NCI-H774 (cell line): ENCODE measurements around the gene SGCA.

Experiments used
- DNase-seq: peaks from one replicate; lab custom pipeline; 2025; lab: John Stamatoyannopoulos, UW

The SGCA gene

DNA sequence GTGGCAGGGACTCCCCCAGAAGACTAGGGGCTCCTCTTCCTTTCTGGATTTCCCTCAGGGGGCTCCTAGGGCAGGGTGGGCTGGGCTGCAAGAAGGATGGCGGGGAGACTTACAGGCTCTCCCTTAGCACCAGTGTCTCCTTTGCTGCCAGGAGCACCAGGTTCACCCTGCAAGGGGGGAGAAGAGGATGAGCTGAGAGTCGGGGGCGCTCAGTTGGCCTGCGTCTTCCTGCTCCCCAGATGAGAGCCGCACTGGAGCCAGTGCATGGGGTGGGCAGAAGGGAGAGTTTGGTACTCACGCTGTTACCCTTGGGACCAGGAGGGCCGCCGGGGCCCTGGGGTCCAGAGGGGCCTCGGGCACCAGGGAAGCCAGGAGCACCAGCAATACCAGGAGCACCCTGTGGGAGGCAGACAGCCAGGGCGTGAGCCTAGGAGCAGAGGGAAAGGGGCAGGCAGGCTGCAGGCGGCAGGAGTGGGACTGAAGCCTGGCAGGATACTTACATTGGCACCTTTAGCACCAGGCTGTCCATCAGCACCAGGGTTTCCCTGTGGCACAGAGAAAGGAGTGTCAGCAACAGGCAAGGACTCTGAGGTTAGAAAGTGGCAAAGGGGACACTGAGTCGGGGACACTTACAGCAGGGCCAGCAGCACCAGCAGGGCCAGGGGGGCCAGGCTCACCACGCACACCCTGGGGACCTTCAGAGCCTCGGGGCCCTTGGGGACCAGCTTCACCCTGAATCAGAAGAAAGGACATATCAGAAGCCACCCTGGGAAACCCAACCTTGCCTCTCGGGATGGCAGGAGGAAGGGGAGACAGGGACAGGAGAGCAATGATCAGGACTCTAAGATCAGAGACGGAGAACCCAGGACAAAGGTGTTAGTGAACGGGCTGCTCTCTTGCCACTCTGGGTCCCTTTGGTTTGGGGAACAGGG is 29.4 kb downstream of the SGCA start:
- DNase-seq, result no peak

- DNase-seq, result no peak
Measured at GRCh38 chr17:50196036-50196435, 30.2 kb downstream of the SGCA start.

GRCh38 chr17:50196826-50197225 is 31.0 kb downstream of the SGCA start:
- no peak for DNase-seq

DNA sequence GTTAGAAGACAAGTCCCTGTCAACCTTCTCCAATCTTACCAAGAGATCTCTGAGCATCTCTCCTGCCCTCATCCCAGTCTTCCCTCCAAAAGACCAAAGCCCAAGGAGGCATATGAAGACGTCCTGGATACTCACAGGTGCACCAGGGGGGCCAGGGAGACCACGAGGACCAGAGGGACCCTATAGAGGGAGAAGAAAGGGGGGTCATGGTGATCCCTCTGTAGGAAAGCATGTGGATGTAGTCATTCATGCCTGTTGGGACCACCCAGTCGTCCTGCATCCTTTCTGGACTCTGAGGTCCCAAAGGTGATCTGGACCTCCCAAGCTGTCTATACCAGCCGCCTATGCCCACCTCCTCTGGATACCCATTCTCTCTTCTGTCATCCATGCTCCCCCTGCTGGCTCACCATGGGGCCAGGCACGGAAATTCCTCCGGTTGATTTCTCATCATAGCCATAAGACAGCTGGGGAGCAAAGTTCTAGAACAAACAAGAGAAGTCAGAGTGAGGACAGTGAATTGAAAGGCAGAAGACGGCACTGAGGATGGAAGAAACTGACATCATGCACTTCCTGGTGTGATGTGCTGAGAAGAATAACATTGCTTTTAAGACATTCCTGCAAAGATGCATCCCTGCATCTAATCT is 32.3 kb downstream of the SGCA start:
- DNase-seq, result no peak

DNA sequence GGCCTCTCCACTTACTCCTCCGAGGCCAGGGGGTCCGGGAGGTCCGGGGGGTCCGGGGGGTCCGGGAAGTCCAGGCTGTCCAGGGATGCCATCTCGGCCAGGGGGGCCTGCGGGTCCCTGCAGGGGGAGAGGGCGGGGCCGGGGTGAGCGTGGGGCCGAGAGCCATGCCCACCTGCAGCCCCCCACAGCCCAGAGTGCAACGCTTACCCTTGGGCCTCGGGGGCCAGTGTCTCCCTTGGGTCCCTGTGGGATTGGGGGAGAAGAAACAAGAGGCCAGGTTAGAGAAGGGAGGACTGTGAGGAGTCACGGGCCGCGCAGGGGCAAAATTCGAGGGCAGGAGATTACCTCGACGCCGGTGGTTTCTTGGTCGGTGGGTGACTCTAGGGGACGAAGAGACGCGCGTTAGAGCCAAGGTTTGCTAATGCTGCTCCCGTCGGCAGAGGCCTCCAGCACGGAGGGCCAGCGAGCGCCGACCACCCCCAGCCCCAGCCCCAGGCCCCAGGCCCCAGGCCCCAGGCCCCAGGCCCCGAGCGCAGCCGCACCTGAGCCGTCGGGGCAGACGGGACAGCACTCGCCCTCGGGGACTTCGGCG is 33.5 kb downstream of the SGCA start:
- no peak for DNase-seq

DNA sequence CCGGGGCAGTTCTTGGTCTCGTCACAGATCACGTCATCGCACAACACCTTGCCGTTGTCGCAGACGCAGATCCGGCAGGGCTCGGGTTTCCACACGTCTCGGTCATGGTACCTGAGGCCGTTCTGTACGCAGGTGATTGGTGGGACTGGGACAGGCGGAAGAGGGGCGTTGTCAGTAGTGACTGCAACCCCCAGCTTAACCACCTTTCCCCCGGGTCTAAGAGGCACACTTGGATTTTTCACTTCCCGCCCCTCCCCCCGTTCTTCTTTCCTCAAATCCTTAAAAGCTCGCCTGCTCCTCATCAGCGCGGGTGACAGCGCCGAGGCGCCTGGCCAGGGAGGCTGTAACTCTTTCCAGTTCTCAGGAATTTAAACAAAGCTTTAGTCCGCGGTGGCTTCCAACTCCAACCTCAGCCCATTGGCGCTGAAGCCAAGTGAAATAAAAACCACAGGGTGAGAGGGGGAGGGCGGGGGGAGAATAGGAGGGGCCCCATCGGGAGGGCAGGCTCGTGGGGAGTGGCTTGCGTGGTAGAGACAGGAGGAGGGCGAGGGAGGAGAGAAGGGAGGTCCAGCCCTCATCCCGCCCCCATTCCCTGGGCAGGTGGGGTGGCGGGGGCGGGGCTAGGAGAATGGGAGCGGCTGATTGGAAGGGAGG is 34.1 kb downstream of the SGCA start:
- DNase-seq, result peak; percentile 92

- peak; percentile 85 for DNase-seq
Measured at GRCh38 chr17:50200457-50201275, 34.9 kb downstream of the SGCA start.

DNA sequence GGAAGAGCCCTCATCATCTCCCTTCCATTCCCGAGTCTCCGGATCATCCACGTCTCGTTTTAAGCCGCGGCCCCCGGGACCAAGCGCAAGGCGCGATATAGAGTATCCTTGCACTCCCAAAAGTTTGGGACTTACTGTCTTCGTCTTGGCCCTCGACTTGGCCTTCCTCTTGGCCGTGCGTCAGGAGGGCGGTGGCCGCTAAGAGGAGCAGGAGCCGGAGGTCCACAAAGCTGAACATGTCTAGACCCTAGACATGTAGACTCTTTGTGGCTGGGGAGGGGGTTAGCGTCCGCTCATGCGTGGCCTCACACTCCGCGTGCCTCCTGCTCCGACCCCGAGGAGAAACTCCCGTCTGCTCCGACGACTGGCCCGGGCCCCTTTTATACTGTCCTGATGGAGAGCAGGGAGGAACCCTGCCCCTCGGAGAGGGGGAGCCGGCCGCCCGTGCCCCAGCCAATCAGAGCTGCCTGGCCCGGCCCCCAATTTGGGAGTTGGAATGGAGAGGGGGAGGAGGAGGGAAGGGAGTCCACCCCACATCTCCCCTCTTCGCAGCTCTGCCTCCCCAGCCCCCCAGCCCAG is 35.6 kb downstream of the SGCA start, which contains the start of gene COL1A1:
Gene COL1A1, minus strand, starts transcription at position 356 of the 579 bp plus-strand sequence. Its CDS starts 118 bp downstream, at position 238.
- no peak for DNase-seq

GRCh38 chr17:50203086-50203485 is 37.3 kb downstream of the SGCA start:
- no peak for DNase-seq

- DNase-seq, result no peak
Measured at GRCh38 chr17:50203604-50204345, 38.0 kb downstream of the SGCA start.

DNA sequence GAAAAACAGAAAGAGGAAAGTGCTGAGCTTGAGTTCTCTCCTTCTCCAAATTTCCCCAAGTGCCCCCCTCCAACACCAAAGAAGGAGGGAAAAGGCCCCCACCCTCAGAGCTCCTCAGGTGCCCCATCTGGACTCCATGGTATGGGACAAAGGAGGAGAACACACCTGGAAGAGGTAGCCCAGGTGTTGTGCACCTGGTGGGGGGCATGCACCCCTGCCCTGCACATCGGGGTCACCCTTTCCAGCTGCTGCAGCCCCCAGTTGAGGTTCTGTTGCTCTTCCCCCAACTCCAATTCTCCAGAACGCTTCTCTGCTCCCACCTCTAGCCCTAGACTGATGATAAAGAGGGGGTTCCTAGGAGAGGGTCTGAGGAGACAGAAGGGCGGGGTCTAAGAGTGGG is 38.6 kb downstream of the SGCA start:
- no peak for DNase-seq

GRCh38 chr17:50205111-50205962 is 39.5 kb downstream of the SGCA start:
- DNase-seq, result no peak

GRCh38 chr17:50205963-50206505 is 40.2 kb downstream of the SGCA start:
- no peak for DNase-seq

DNA sequence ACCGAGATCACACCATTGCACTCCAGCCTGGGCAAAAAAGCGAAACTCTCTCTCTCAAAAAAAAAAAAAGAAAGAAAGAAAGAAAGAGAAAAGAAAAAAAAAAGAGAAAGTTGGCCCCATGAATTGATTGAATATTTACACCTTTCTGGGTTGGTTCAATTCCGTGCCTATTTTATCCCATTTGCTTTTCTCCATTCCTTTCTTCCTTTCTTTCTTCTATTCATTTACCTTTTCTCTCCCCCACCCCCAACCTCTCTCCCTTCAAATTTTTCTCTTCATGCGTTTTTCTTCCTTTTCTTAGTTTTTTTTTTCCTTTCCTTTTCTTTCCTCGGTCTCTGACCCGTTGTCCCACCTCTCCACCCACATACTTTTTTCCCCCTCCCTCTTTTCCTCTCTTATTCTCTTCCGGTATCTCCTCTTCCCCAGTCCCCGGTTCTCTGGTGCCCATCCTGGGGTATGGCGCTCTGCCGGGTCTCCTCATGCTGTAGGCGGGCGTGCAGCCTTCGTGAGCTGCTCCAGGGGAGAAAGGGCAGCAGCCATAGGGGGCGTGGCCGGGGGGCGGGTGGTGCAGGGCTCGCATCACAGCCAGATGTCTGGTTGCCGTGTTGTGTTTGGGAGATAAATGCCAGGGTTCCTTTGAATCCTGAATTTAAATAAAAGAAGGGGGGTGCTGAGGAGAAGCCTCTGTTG is 40.9 kb downstream of the SGCA start:
- no peak for DNase-seq

DNA sequence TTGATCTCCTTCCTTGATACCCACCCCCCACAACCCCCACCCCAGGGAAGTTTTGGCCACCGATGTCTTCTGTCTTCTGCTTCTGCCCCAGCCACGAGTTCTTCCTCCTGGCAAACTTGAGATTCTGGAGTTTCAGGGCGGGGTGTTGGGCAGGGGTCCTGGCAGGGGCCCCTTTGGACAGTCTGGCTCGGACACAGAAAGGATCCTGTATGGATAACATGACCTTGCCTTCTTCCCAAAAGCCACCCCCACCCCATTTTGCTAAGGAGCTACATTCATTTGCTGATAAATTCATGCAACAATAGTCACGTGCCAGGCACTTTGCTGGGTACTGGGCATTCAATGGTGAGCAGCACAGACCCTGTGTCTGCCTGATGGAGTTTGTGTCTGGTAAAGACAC is 41.5 kb downstream of the SGCA start:
- no peak for DNase-seq

- DNase-seq, result no peak
Measured at GRCh38 chr17:50207792-50208567, 42.2 kb downstream of the SGCA start.

- DNase-seq, result no peak
Measured at GRCh38 chr17:50208611-50209061, 42.8 kb downstream of the SGCA start.

DNA sequence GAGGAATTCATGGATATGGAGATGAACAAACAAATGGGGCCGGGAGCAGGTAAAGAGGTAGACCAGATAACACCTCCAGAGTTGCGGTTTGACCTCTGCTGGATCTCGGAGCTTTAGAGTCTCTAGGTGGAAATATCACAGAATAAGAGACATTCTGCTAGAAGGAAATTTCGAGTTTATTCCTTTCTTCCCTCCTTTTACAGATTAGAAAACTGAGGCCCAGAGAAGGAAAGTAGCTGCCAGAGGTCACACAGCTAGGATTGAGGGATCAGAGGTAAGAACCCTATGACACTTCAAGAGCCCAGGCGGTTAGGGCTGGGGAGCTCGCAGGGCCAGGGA is 43.3 kb downstream of the SGCA start:
- DNase-seq, result no peak
